Measurements from ENCODE around the gene PHF19.

The PHF19 gene

GRCh38 chr9:120859361-120859760 lies 17.6 kb downstream of the PHF19 start:
- no peak for DNase-seq (ENCODE audit: low read depth)
- no peak for TF ChIP-seq CTCF (conservative IDR thresholded peaks at IDR 0.05; ENCODE audit: low read depth, low read length)
- no peak overlapping the region for H3K4me3 ChIP-seq (ENCODE audit: low read length)

- H3K4me3 ChIP-seq (ENCODE audit: low read length) = no peak overlapping the region
- no peak for DNase-seq (ENCODE audit: low read depth)
- no peak for TF ChIP-seq CTCF (conservative IDR thresholded peaks at IDR 0.05; ENCODE audit: low read depth, low read length)
These were observed 19.1 kb downstream of the PHF19 start for GRCh38 chr9:120857902-120858301.

GRCh38 chr9:120857481-120857880 lies 19.5 kb downstream of the PHF19 start:
- no peak for DNase-seq (ENCODE audit: low read depth)
- H3K4me3 ChIP-seq (ENCODE audit: low read length) = no peak overlapping the region
- TF ChIP-seq CTCF (conservative IDR thresholded peaks at IDR 0.05; ENCODE audit: low read depth, low read length) = no peak

GRCh38 chr9:120856700-120857099 lies 20.3 kb downstream of the PHF19 start:
- no peak for TF ChIP-seq CTCF (conservative IDR thresholded peaks at IDR 0.05; ENCODE audit: low read depth, low read length)
- no peak for DNase-seq (ENCODE audit: low read depth)
- H3K4me3 ChIP-seq (ENCODE audit: low read length) = no peak overlapping the region

GRCh38 chr9:120855827-120856670 lies 20.9 kb downstream of the PHF19 start:
- TF ChIP-seq CTCF (conservative IDR thresholded peaks at IDR 0.05; ENCODE audit: low read depth, low read length) = no peak
- no peak for DNase-seq (ENCODE audit: low read depth)
- no peak overlapping the region for H3K4me3 ChIP-seq (ENCODE audit: low read length)

GRCh38 chr9:120854596-120855327 lies 22.2 kb downstream of the PHF19 start:
- no peak for DNase-seq (ENCODE audit: low read depth)
- no peak for TF ChIP-seq CTCF (conservative IDR thresholded peaks at IDR 0.05; ENCODE audit: low read depth, low read length)
- no peak overlapping the region for H3K4me3 ChIP-seq (ENCODE audit: low read length)
